IMR-90 (cell line): Measurements from ENCODE around the gene C17orf100. TPM values are rescaled to one million over a fixed set of nuclear protein-coding genes. Genes with fewer than 3 reads are reported as not detected.
A peak's percentile ranks its signal among the peaks of the same experiment; 100 is the strongest.

Source experiments
- ATAC-seq: fragments of 200-7000 bp; cut with Tn5 transposase; 2 replicates; pipeline ENCODE4 v1.9.1; 2020; ENCODE audit warnings: low read depth, mild to moderate bottlenecking, moderate library complexity
- BruUV-seq: library from RNA; stranded (reverse); fragments of 400-500 nt; replicated peaks from 2 replicates; lab custom pipeline; 2021; lab: Mats Ljungman, UMichigan
- CTCF ChIA-PET: fragments of 300-600 bp; formaldehyde crosslinking; extraction: SDS; loops from one replicate; lab custom pipeline; 2021; ENCODE audit warnings: antibody characterized with exemption; lab: Yijun Ruan, JAX
- POLR2A ChIA-PET: fragments of 300-600 bp; sonication (Branson Sonifier 250); formaldehyde crosslinking; loops from one replicate; lab custom pipeline; 2022; ENCODE audit warnings: antibody characterized with exemption; ENCODE audit not compliant: unreplicated experiment; lab: Charles Lee
- DNase-seq: peaks from one replicate; pipeline ENCODE4 v3.0.0; 2013
- H2AFZ ChIP-seq: replicated peaks from 2 replicates; pipeline ENCODE3; 2013; ENCODE audit warnings: low read length, mild to moderate bottlenecking; ENCODE audit not compliant: poor library complexity
- H2AK5ac ChIP-seq: 2 replicates; pipeline ENCODE4 v1.6.1; 2013; ENCODE audit warnings: low read depth, low read length, inconsistent platforms
- H2AK9ac ChIP-seq: replicated peaks from 2 replicates; pipeline ENCODE3; 2013; ENCODE audit warnings: mild to moderate bottlenecking, low read depth, low read length, moderate library complexity; ENCODE audit not compliant: poor library complexity
- H2BK120ac ChIP-seq: 2 replicates; pipeline ENCODE4 v1.6.1; 2013; ENCODE audit warnings: low read depth, low read length, inconsistent platforms
- H2BK15ac ChIP-seq: 3 replicates; pipeline ENCODE4 v1.6.1; 2013; ENCODE audit warnings: low read depth, low read length, inconsistent platforms
- H2BK20ac ChIP-seq: 2 replicates; pipeline ENCODE4 v1.6.1; 2013; ENCODE audit warnings: low read depth, mild to moderate bottlenecking, inconsistent platforms, low read length, moderate library complexity
- H2BK5ac ChIP-seq: 2 replicates; pipeline ENCODE4 v1.6.1; 2013; ENCODE audit warnings: mild to moderate bottlenecking, low read depth, low read length, inconsistent platforms; ENCODE audit not compliant: poor library complexity, severe bottlenecking
- H3K14ac ChIP-seq: replicated peaks from 2 replicates; pipeline ENCODE4 v1.6.1; 2013; ENCODE audit warnings: low read depth, low read length, inconsistent platforms
- H3K18ac ChIP-seq: 2 replicates; pipeline ENCODE4 v1.6.1; 2013; ENCODE audit warnings: low read depth, low read length, control low read depth
- H3K23ac ChIP-seq: 2 replicates; pipeline ENCODE4 v1.6.1; 2013; ENCODE audit warnings: low read depth, low read length, inconsistent platforms
- H3K27ac ChIP-seq: 2 replicates; pipeline ENCODE4 v1.5.1; 2013; ENCODE audit warnings: mild to moderate bottlenecking, control low read depth, low read length; ENCODE audit not compliant: insufficient read depth
- H3K27me3 ChIP-seq: 2 replicates; pipeline ENCODE4 v1.6.1; 2013; ENCODE audit warnings: low read length; ENCODE audit not compliant: control insufficient read depth, insufficient read depth
- H3K36me3 ChIP-seq: 2 replicates; pipeline ENCODE4 v1.6.1; 2013; ENCODE audit warnings: low read length, mixed read lengths; ENCODE audit not compliant: control insufficient read depth, insufficient read depth
- H3K4ac ChIP-seq: 2 replicates; pipeline ENCODE4 v1.6.1; 2013; ENCODE audit warnings: low read depth, low read length, inconsistent platforms
- H3K4me1 ChIP-seq: 2 replicates; pipeline ENCODE4 v1.6.1; 2013; ENCODE audit warnings: low read length, mixed read lengths; ENCODE audit not compliant: control insufficient read depth, insufficient read depth
- H3K4me2 ChIP-seq: 2 replicates; pipeline ENCODE4 v1.6.1; 2013; ENCODE audit warnings: low read depth, mild to moderate bottlenecking, control low read depth, low read length, moderate library complexity
- H3K4me3 ChIP-seq: 2 replicates; pipeline ENCODE4 v1.5.1; 2013; ENCODE audit warnings: low read depth, mild to moderate bottlenecking, control low read depth, low read length, moderate library complexity; ENCODE audit not compliant: insufficient read depth
- H3K56ac ChIP-seq: 2 replicates; pipeline ENCODE4 v1.6.1; 2013; ENCODE audit warnings: low read length, inconsistent platforms; ENCODE audit not compliant: insufficient read depth; ENCODE audit errors: extremely low read depth
- H3K79me1 ChIP-seq, 2 experiments: 2 replicates each; pipeline ENCODE4 v1.6.1; 2013; ENCODE audit warnings: low read length in 2 of 2, inconsistent platforms in 1 of 2, low read depth in 1 of 2
- H3K9ac ChIP-seq: 2 replicates; pipeline ENCODE4 v1.6.1; 2013; ENCODE audit warnings: low read depth, low read length, control low read depth
- H3K9me1 ChIP-seq: 2 replicates; pipeline ENCODE4 v1.6.1; 2013; ENCODE audit warnings: low read length, inconsistent platforms; ENCODE audit not compliant: insufficient read depth
- H3K9me3 ChIP-seq: 2 replicates; pipeline ENCODE4 v1.6.1; 2013; ENCODE audit warnings: low read length; ENCODE audit not compliant: control insufficient read depth, insufficient read depth
- H4K20me1 ChIP-seq: 2 replicates; pipeline ENCODE4 v1.6.1; 2013; ENCODE audit warnings: low read length, inconsistent platforms; ENCODE audit not compliant: insufficient read depth
- H4K5ac ChIP-seq: 2 replicates; pipeline ENCODE4 v1.6.1; 2013; ENCODE audit warnings: mild to moderate bottlenecking, low read depth, low read length, control low read depth
- H4K8ac ChIP-seq, 2 experiments: 2 replicates each; pipeline ENCODE4 v1.6.1; 2013; ENCODE audit warnings: low read depth in 2 of 2, low read length in 2 of 2, control low read depth in 1 of 2, inconsistent platforms in 1 of 2
- H4K91ac ChIP-seq: 2 replicates; pipeline ENCODE4 v1.6.1; 2013; ENCODE audit warnings: low read depth, low read length, inconsistent platforms; ENCODE audit not compliant: insufficient read depth
- FOS ChIP-seq: fragments of 150-350 bp; IDR thresholded peaks from 2 replicates; pipeline ENCODE4 v1.6.1; 2016; ENCODE audit warnings: low read depth, low read length
- MXI1 ChIP-seq: IDR thresholded peaks from 2 replicates; pipeline ENCODE4 v1.6.1; 2012; ENCODE audit warnings: low read depth, mild to moderate bottlenecking, low read length, moderate library complexity, borderline replicate concordance
- WGBS, 2 experiments: methylation state at CpG; one replicate each; pipeline versions ENCODE4 v1.1.5 to v1.1.7; 2013; ENCODE audit warnings: missing lambda C conversion rate in 2 of 2; ENCODE audit not compliant: insufficient read length in 1 of 2; ENCODE audit errors: extremely low coverage in 2 of 2; 5-methylcytosine and 5-hydroxymethylcytosine counted together
- dilution Hi-C: fragments of 300-500 bp; cut with HindIII; formaldehyde crosslinking; loops from one replicate; pipeline ENCODE4 v1.14.3; 2018; ENCODE audit warnings: low sequenced_read_pairs; ENCODE audit not compliant: unreplicated experiment
- in situ Hi-C: fragments of 300-500 bp; cut with MboI; formaldehyde crosslinking; loops from 3 replicates; pipeline ENCODE4 v1.14.3; 2019; ENCODE audit warnings: low sequenced_read_pairs, inconsistent platforms, mixed read lengths
- intact Hi-C: fragments of 100-400 bp; cut with micrococcal nuclease; formaldehyde crosslinking; loops from 2 replicates; pipeline ENCODE4 v1.10.0; 2022
- polyA plus RNA-seq, 3 experiments: library from polyadenylated mRNA; depleted of rRNA; stranded (reverse); fragments of >200 nt; gene quantifications; 2 replicates each; pipeline ENCODE4 v1.2.3, GENCODE V29; 2012; ENCODE audit warnings: low replicate concordance in 1 of 3
- total RNA-seq: library from RNA; depleted of rRNA; stranded (reverse); fragments of >200 nt; gene quantifications from 2 replicates; pipeline ENCODE4 v1.2.3, GENCODE V29; 2012

The C17orf100 gene
- total and polyA plus RNA-seq, 2 of the 4 experiments (the other 2 are of a cell fraction) = 0.18 to 1.8 TPM

DNA sequence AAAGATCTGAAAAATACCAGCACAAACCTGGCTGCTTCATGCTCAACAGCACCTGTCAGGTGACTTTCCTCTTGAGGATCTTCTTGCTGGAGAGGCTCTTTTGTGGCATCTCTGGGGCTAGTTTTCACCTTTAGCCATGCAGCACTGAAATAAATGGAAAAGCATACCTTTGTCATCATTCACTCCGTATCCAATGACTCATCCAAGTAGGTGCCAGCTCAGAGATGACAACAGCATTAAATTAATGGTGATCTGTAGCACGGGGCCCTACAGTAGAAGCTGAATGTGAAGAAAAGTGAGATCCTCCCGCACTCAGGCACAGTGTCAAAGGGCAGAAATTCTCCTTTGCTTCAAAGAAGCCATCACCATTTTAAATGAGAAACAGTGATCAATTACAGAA lies 43.2 kb upstream of the C17orf100 start:
- peaks cover 43% of the 10 kb centered on the region for H3K36me3 ChIP-seq
- no peak overlapping the region for H2BK5ac ChIP-seq
- H3K4me2 ChIP-seq = no peak overlapping the region
- no peak overlapping the region for H2AFZ ChIP-seq
- H3K27ac ChIP-seq = no peak overlapping the region
- ATAC-seq = no peak
- H3K23ac ChIP-seq = no peak overlapping the region
- ChIA-PET POLR2A (no interaction called here), CTCF (interaction anchor here (0.8 to 1.3 kb wide), 2 partner anchors 16 to 35 kb away, joined by 3 to 5 read pairs; no protein-coding TSS in a partner anchor)
- peak; percentile 41 for DNase-seq
- in situ Hi-C loops = no loop called here
- intact Hi-C loops = no loop called here
- H3K18ac ChIP-seq = no peak overlapping the region
- no peak overlapping the region for H4K8ac ChIP-seq
- H2BK15ac ChIP-seq = no peak overlapping the region
- TF ChIP-seq FOS = 0 out of 2 replicates have a peak, but pooled peaks have one; percentile 18
- TF ChIP-seq MXI1 = no peak
- H4K5ac ChIP-seq = no peak overlapping the region
- no peak overlapping the region for H3K9ac ChIP-seq
- dilution Hi-C loops = no loop called here
- no peaks in the 10 kb centered on the region; the same call in none of the 2 replicates for H3K4me1 ChIP-seq
- H3K79me1 ChIP-seq = peaks cover 13 to 22% of the 10 kb centered on the region in 2 experiments; a peak in 3 of 4 replicates
- no peak overlapping the region for H2BK120ac ChIP-seq
- no peak overlapping the region for H2BK20ac ChIP-seq
- no peak overlapping the region for H3K56ac ChIP-seq
- H3K27me3 ChIP-seq = no peaks in the 10 kb centered on the region
- H4K91ac ChIP-seq = no peak overlapping the region
- no peak overlapping the region for H2AK9ac ChIP-seq
- no CpG with 5 or more reads among the region's 3 CpGs for WGBS, 2 experiments
- H2AK5ac ChIP-seq = no peak overlapping the region
- no peak overlapping the region for H3K4me3 ChIP-seq
- H3K4ac ChIP-seq = no peak overlapping the region
- no TSS peak for BruUV-seq
- H3K9me3 ChIP-seq = no peaks in the 10 kb centered on the region
- H4K20me1 ChIP-seq = 0 out of 2 replicates have a peak, but pooled peaks cover under 1% of the 10 kb centered on the region
- H3K9me1 ChIP-seq = no peaks in the 10 kb centered on the region; the same call in 1 of the 2 replicates
- no peak overlapping the region for H3K14ac ChIP-seq
